ENCODE measurements around the gene CYS1.
"Not testable (repeated sequence)": the region's sequence is repeated elsewhere in the genome, so short reads cannot be mapped to it uniquely, and the experiment has no call there.

The CYS1 gene

GRCh38 chr2:10096641-10097040 is 16.4 kb upstream of the CYS1 start:
- Histone ChIP-seq H3K9me3 (ENCODE audit: control insufficient read depth, low read length) (no peaks in the 10 kb centered on the region), H3K4me3 (ENCODE audit: low read depth, low read length) (no peak overlapping the region), H2AFZ (no peak overlapping the region), H3K4me1 (no peaks in the 10 kb centered on the region), H3K79me2 (no peaks in the 10 kb centered on the region), H3K4me2 (ENCODE audit: low read length) (no peak overlapping the region), H3K9ac (no peak overlapping the region), H3K27ac (no peak overlapping the region), H3K36me3 (ENCODE audit: control insufficient read depth, insufficient read depth, low read length) (no peaks in the 10 kb centered on the region), H3K27me3 (ENCODE audit: control insufficient read depth, insufficient read depth, low read length) (no peaks in the 10 kb centered on the region)
- TF ChIP-seq, protein P1, sequence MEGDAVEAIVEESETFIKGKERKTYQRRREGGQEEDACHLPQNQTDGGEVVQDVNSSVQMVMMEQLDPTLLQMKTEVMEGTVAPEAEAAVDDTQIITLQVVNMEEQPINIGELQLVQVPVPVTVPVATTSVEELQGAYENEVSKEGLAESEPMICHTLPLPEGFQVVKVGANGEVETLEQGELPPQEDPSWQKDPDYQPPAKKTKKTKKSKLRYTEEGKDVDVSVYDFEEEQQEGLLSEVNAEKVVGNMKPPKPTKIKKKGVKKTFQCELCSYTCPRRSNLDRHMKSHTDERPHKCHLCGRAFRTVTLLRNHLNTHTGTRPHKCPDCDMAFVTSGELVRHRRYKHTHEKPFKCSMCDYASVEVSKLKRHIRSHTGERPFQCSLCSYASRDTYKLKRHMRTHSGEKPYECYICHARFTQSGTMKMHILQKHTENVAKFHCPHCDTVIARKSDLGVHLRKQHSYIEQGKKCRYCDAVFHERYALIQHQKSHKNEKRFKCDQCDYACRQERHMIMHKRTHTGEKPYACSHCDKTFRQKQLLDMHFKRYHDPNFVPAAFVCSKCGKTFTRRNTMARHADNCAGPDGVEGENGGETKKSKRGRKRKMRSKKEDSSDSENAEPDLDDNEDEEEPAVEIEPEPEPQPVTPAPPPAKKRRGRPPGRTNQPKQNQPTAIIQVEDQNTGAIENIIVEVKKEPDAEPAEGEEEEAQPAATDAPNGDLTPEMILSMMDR (IDR thresholded peaks at IDR 0.05), result no peak

- Histone ChIP-seq H2AFZ (no peak overlapping the region), H3K4me2 (ENCODE audit: low read length) (no peak overlapping the region), H3K9ac (no peak overlapping the region), H3K4me1 (no peaks in the 10 kb centered on the region), H3K4me3 (ENCODE audit: low read depth, low read length) (no peak overlapping the region), H3K27ac (no peak overlapping the region), H3K27me3 (ENCODE audit: control insufficient read depth, insufficient read depth, low read length) (no peaks in the 10 kb centered on the region), H3K79me2 (no peaks in the 10 kb centered on the region), H3K36me3 (ENCODE audit: control insufficient read depth, insufficient read depth, low read length) (no peaks in the 10 kb centered on the region), H3K9me3 (ENCODE audit: control insufficient read depth, low read length) (no peaks in the 10 kb centered on the region)
- TF ChIP-seq, protein P1 (IDR thresholded peaks at IDR 0.05), result no peak
These were observed 15.0 kb upstream of the CYS1 start for GRCh38 chr2:10095175-10095574.

- no peak overlapping the region for H3K4me2 ChIP-seq (ENCODE audit: low read length)
- H3K27ac ChIP-seq, result no peak overlapping the region
- no peaks in the 10 kb centered on the region for H3K79me2 ChIP-seq
- H3K36me3 ChIP-seq (ENCODE audit: control insufficient read depth, insufficient read depth, low read length), result no peaks in the 10 kb centered on the region
- H3K9ac ChIP-seq, result no peak overlapping the region
- no peaks in the 10 kb centered on the region for H3K27me3 ChIP-seq (ENCODE audit: control insufficient read depth, insufficient read depth, low read length)
- no peak overlapping the region for H2AFZ ChIP-seq
- TF ChIP-seq, protein P1 (IDR thresholded peaks at IDR 0.05), result no peak
- H3K9me3 ChIP-seq (ENCODE audit: control insufficient read depth, low read length), result no peaks in the 10 kb centered on the region
- H3K4me3 ChIP-seq (ENCODE audit: low read depth, low read length), result no peak overlapping the region
- no peaks in the 10 kb centered on the region for H3K4me1 ChIP-seq
These were observed 14.1 kb upstream of the CYS1 start for GRCh38 chr2:10094271-10094814.

DNA sequence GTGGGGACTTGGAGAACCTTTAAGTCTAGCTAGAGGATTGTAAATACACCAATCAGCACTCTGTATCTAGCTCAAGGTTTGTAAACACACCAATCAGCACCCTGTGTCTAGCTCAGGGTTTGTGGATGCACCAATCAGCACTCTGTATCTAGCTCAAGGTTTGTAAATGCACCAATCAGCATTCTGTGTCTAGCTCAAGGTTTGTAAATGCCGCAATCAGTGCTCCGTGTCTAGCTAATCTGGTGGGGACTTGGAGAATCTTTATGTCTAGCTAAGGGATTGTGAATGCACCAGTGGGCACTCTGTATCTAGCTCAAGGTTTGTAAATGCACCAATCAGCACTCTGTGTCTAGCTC is 11.7 kb upstream of the CYS1 start:
- H3K27ac ChIP-seq; H3K36me3 ChIP-seq (ENCODE audit: control insufficient read depth, insufficient read depth, low read length); H3K4me2 ChIP-seq (ENCODE audit: low read length); H3K27me3 ChIP-seq (ENCODE audit: control insufficient read depth, insufficient read depth, low read length); H3K9me3 ChIP-seq (ENCODE audit: control insufficient read depth, low read length); H2AFZ ChIP-seq; H3K9ac ChIP-seq; H3K79me2 ChIP-seq; H3K4me1 ChIP-seq; H3K4me3 ChIP-seq (ENCODE audit: low read depth, low read length): not testable (repeated sequence)

GRCh38 chr2:10091182-10091888 is 11.1 kb upstream of the CYS1 start:
- TF ChIP-seq, protein P1 (IDR thresholded peaks at IDR 0.05), result no peak
- Histone ChIP-seq H3K4me1 (no peaks in the 10 kb centered on the region), H3K79me2 (no peaks in the 10 kb centered on the region), H3K27me3 (ENCODE audit: control insufficient read depth, insufficient read depth, low read length) (no peaks in the 10 kb centered on the region), H3K4me3 (ENCODE audit: low read depth, low read length) (no peak overlapping the region), H3K27ac (no peak overlapping the region), H3K4me2 (ENCODE audit: low read length) (peak overlapping the region; percentile 51), H2AFZ (peak overlapping the region; percentile 54), H3K9me3 (ENCODE audit: control insufficient read depth, low read length) (no peaks in the 10 kb centered on the region), H3K36me3 (ENCODE audit: control insufficient read depth, insufficient read depth, low read length) (no peaks in the 10 kb centered on the region), H3K9ac (no peak overlapping the region)

Data from parathyroid adenoma (tissue), 2 donors.